Spinal cord (tissue), 10 donors: ENCODE data around the gene SETD3. TPM values are rescaled to one million over a fixed set of nuclear protein-coding genes. Genes with fewer than 3 reads are reported as not detected.
A peak's percentile ranks its signal among the peaks of the same experiment; 100 is the strongest.

Experiments used
- DNase-seq, 6 donors: peaks; one replicate each; pipeline versions ENCODE4 v3.0.0 to v3.0.0-alpha.2; 2013 to 2015; ENCODE audit warnings: low spot score in 6 of 6, low read depth in 4 of 6
- H3K27ac ChIP-seq: one replicate; pipeline ENCODE4 v1.5.1; 2013; ENCODE audit warnings: low read depth, low read length, control low read depth
- H3K27me3 ChIP-seq: one replicate; pipeline ENCODE4 v1.6.1; 2013; ENCODE audit warnings: low read length; ENCODE audit not compliant: control insufficient read depth, insufficient read depth
- H3K36me3 ChIP-seq: one replicate; pipeline ENCODE4 v1.6.1; 2013; ENCODE audit warnings: low read length; ENCODE audit not compliant: control insufficient read depth, insufficient read depth
- H3K4me1 ChIP-seq: one replicate; pipeline ENCODE4 v1.6.1; 2013; ENCODE audit warnings: low read length; ENCODE audit not compliant: control insufficient read depth, insufficient read depth
- H3K4me3 ChIP-seq: one replicate; pipeline ENCODE4 v1.5.1; 2013; ENCODE audit warnings: low read depth, low read length, control low read depth
- H3K9me3 ChIP-seq: one replicate; pipeline ENCODE4 v1.6.1; 2013; ENCODE audit warnings: low read length; ENCODE audit not compliant: control insufficient read depth, insufficient read depth
- WGBS: methylation state at CpG from one replicate; pipeline ENCODE4 v1.1.5; 2013; ENCODE audit warnings: missing lambda C conversion rate; ENCODE audit not compliant: insufficient coverage; 5-methylcytosine and 5-hydroxymethylcytosine counted together
- polyA plus RNA-seq, 2 donors: library from polyadenylated mRNA; unstranded; fragments of 120-200 nt; gene quantifications; one replicate each; pipeline ENCODE4 v1.2.1, GENCODE V29; 2013; ENCODE audit not compliant: insufficient read length in 2 of 2
- total RNA-seq, 2 donors: library from RNA; depleted of rRNA in 1 of 2; stranded (reverse); fragments of 120-200 nt in 1 of 2; fragments of >200 nt in 1 of 2; gene quantifications; one replicate each; pipeline versions ENCODE4 v1.2.3 to v1.2.4, GENCODE V29; 2013 to 2014
- donor health status: healthy.

The SETD3 gene
- total and polyA plus RNA-seq, 4 donors, result 50.9 to 82.6 (median 62.2) TPM

- Histone ChIP-seq H3K27me3 (no peaks in the 10 kb centered on the region), H3K4me3 (no peak overlapping the region), H3K27ac (no peak overlapping the region), H3K4me1 (peaks cover 26% of the 10 kb centered on the region), H3K36me3 (peaks cover 70% of the 10 kb centered on the region), H3K9me3 (no peaks in the 10 kb centered on the region)
- 65% methylated on average over 16 of the region's 16 CpGs for WGBS
- DNase-seq, result no peak
Observed at GRCh38 chr14:99517643-99518381, 37.2 kb upstream of the SETD3 start.

GRCh38 chr14:99516871-99517642 lies 36.4 kb upstream of the SETD3 start:
- Histone ChIP-seq H3K9me3 (no peaks in the 10 kb centered on the region), H3K36me3 (peaks cover 74% of the 10 kb centered on the region), H3K27ac (no peak overlapping the region), H3K4me1 (peaks cover 25% of the 10 kb centered on the region), H3K4me3 (no peak overlapping the region), H3K27me3 (no peaks in the 10 kb centered on the region)
- no peak for DNase-seq
- 93% methylated on average over 14 of the region's 14 CpGs for WGBS

GRCh38 chr14:99516156-99516870 lies 35.7 kb upstream of the SETD3 start:
- no peak overlapping the region for H3K27ac ChIP-seq
- DNase-seq, result no peak
- no peaks in the 10 kb centered on the region for H3K27me3 ChIP-seq
- H3K9me3 ChIP-seq, result no peaks in the 10 kb centered on the region
- peaks cover 25% of the 10 kb centered on the region for H3K4me1 ChIP-seq
- peaks cover 74% of the 10 kb centered on the region for H3K36me3 ChIP-seq
- WGBS, result 91% methylated on average over 24 of the region's 24 CpGs
- H3K4me3 ChIP-seq, result no peak overlapping the region

GRCh38 chr14:99515301-99516155 lies 34.9 kb upstream of the SETD3 start:
- H3K36me3 ChIP-seq, result peaks cover 68% of the 10 kb centered on the region
- no peaks in the 10 kb centered on the region for H3K9me3 ChIP-seq
- no peak overlapping the region for H3K4me3 ChIP-seq
- 85% methylated on average over 25 of the region's 27 CpGs for WGBS
- H3K27ac ChIP-seq, result no peak overlapping the region
- H3K27me3 ChIP-seq, result no peaks in the 10 kb centered on the region
- DNase-seq, result no peak
- peaks cover 26% of the 10 kb centered on the region for H3K4me1 ChIP-seq

- peaks cover 28% of the 10 kb centered on the region for H3K4me1 ChIP-seq
- no peak for DNase-seq
- H3K27me3 ChIP-seq, result no peaks in the 10 kb centered on the region
- H3K4me3 ChIP-seq, result no peak overlapping the region
- no peaks in the 10 kb centered on the region for H3K9me3 ChIP-seq
- peaks cover 67% of the 10 kb centered on the region for H3K36me3 ChIP-seq
- H3K27ac ChIP-seq, result no peak overlapping the region
- WGBS, result 89% methylated on average over 19 of the region's 20 CpGs
Observed at GRCh38 chr14:99514552-99515300, 34.1 kb upstream of the SETD3 start.

GRCh38 chr14:99513946-99514551 lies 33.4 kb upstream of the SETD3 start:
- Histone ChIP-seq H3K4me3 (no peak overlapping the region), H3K27ac (no peak overlapping the region), H3K4me1 (peaks cover 30% of the 10 kb centered on the region), H3K36me3 (peaks cover 74% of the 10 kb centered on the region), H3K27me3 (no peaks in the 10 kb centered on the region), H3K9me3 (no peaks in the 10 kb centered on the region)
- WGBS, result 82% methylated on average over 13 of the region's 13 CpGs
- no peak for DNase-seq

- no peak for DNase-seq
- H3K36me3 ChIP-seq, result peaks cover 82% of the 10 kb centered on the region
Observed at GRCh38 chr14:99513183-99513694, 32.6 kb upstream of the SETD3 start.

GRCh38 chr14:99512571-99513182 lies 32.0 kb upstream of the SETD3 start:
- Histone ChIP-seq H3K4me1 (peaks cover 22% of the 10 kb centered on the region), H3K4me3 (no peak overlapping the region), H3K27ac (no peak overlapping the region), H3K36me3 (peaks cover 86% of the 10 kb centered on the region), H3K9me3 (no peaks in the 10 kb centered on the region), H3K27me3 (no peaks in the 10 kb centered on the region)
- 85% methylated on average over 16 of the region's 16 CpGs for WGBS
- DNase-seq, result peak in 1 of 6 donors; percentile 1

More at GRCh38 chr14:99513183-99513694, 32.6 kb upstream of the SETD3 start:
- H3K9me3 ChIP-seq, result no peaks in the 10 kb centered on the region
- H3K27me3 ChIP-seq, result no peaks in the 10 kb centered on the region
- WGBS, result 87% methylated on average over 10 of the region's 15 CpGs
- peaks cover 24% of the 10 kb centered on the region for H3K4me1 ChIP-seq
- H3K27ac ChIP-seq, result no peak overlapping the region
- H3K4me3 ChIP-seq, result no peak overlapping the region
